Kidney epithelial cell (primary cell): ENCODE measurements around the gene TBC1D4. TPM values are rescaled to one million over a fixed set of nuclear protein-coding genes. Genes with fewer than 3 reads are reported as not detected.

Experiments used
- DNase-seq: peaks from one replicate; pipeline ENCODE4 v3.0.0-alpha.2; 2010; ENCODE audit warnings: low read depth
- H3K27me3 ChIP-seq: 2 replicates; pipeline ENCODE4 v1.6.0; 2011; ENCODE audit warnings: low read length; ENCODE audit not compliant: control insufficient read depth, insufficient read depth
- H3K36me3 ChIP-seq: 2 replicates; pipeline ENCODE4 v1.5.1; 2011; ENCODE audit warnings: low read length; ENCODE audit not compliant: control insufficient read depth, insufficient read depth
- H3K4me3 ChIP-seq: 2 replicates; pipeline ENCODE4 v1.5.1; 2011; ENCODE audit warnings: low read depth, mild to moderate bottlenecking, control low read depth, low read length
- total RNA-seq: library from RNA; depleted of rRNA; stranded (reverse); fragments of >200 nt; gene quantifications from 2 replicates; pipeline ENCODE4 v1.2.3, GENCODE V29; 2015
- TF ChIP-seq, protein P1 (sequence below): IDR thresholded peaks from 2 replicates; pipeline ENCODE4 v1.5.1; 2011; ENCODE audit warnings: mild to moderate bottlenecking, moderate library complexity, low read length, control low read depth, inconsistent platforms; ENCODE audit not compliant: insufficient read depth, poor library complexity, severe bottlenecking

TBC1D4 gene
- total RNA-seq, 1 donor from 2014 or later: 8.6 TPM

DNA sequence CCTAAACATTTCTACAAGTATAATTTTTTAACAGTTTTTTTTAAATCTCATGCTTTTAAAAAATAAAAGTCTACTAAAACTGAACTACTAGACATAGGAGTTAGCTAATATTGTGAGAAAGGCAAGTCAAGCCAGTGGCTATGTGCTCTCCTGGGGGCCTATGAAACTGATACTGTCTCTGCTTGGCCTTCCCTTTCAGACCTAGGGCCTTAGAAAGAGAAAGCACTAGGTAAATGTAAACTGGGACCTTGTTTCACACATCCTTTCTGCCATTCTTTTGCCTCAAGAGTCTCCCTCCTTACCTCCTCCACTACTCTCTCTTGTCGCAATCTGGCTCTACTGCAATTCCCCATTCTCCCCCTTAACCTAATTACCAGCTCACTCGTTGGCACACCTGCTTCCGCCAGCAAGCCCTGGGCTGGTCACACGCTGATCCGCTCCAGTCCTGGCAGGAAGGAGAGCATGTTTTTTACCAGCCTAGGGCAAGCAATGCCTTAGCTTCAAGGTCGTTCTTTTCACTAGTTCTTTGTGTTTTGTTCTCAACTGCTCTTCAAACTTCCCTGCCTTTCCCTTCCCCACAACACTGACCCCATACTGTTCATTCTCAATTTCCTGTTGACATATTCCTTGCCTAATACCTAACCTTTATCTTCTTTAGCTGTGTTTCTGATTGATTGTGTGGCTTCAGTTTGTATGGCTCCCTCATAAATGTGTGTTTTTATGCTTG is 23.1 kb downstream of the TBC1D4 start:
- no peaks in the 10 kb centered on the region for H3K27me3 ChIP-seq
- no peak for DNase-seq
- TF ChIP-seq, protein P1, sequence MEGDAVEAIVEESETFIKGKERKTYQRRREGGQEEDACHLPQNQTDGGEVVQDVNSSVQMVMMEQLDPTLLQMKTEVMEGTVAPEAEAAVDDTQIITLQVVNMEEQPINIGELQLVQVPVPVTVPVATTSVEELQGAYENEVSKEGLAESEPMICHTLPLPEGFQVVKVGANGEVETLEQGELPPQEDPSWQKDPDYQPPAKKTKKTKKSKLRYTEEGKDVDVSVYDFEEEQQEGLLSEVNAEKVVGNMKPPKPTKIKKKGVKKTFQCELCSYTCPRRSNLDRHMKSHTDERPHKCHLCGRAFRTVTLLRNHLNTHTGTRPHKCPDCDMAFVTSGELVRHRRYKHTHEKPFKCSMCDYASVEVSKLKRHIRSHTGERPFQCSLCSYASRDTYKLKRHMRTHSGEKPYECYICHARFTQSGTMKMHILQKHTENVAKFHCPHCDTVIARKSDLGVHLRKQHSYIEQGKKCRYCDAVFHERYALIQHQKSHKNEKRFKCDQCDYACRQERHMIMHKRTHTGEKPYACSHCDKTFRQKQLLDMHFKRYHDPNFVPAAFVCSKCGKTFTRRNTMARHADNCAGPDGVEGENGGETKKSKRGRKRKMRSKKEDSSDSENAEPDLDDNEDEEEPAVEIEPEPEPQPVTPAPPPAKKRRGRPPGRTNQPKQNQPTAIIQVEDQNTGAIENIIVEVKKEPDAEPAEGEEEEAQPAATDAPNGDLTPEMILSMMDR: no peak
- no peaks in the 10 kb centered on the region for H3K36me3 ChIP-seq
- no peak overlapping the region for H3K4me3 ChIP-seq

DNA sequence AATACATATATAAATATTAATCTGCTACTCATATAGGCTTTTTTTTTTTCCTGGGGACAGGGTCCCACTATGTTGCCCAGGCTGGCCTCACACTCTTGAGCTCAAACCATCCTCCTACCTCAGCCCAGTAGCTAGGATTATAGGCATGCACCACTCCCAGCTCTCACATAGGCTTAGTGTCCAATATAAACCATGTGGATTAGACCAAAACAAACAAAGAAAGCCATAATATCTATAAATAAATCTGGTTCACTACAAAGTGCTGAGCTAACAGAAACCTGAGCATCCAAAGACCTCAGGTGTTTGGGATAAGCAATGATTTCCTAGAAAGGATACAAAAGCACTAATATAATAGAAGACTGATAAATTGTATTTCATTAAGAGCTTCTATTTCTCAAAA is 26.0 kb downstream of the TBC1D4 start:
- no peak for DNase-seq
- TF ChIP-seq, protein P1: no peak
- no peak overlapping the region for H3K4me3 ChIP-seq
- H3K27me3 ChIP-seq: no peaks in the 10 kb centered on the region
- H3K36me3 ChIP-seq: no peaks in the 10 kb centered on the region

DNA sequence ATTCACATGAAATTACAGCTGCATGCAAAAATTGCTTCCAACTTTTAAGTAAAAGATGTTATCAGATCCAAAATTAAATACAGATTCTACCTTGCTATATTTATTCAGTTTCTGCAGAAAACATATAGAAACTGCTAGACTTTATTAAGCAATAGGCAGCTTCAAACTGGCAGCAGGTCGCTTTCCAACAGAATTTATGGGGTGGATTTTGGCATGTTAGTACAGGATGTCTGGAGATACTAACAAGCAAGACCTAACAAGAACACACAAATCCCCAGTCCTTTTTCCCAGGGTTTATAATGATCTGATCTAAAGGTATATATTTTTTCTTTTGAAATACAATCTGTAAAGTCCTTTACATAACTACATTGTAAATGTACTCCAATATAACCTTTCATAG is 27.5 kb downstream of the TBC1D4 start:
- no peak for DNase-seq
- no peak overlapping the region for H3K4me3 ChIP-seq
- H3K36me3 ChIP-seq: no peaks in the 10 kb centered on the region
- TF ChIP-seq, protein P1: no peak
- no peaks in the 10 kb centered on the region for H3K27me3 ChIP-seq

DNA sequence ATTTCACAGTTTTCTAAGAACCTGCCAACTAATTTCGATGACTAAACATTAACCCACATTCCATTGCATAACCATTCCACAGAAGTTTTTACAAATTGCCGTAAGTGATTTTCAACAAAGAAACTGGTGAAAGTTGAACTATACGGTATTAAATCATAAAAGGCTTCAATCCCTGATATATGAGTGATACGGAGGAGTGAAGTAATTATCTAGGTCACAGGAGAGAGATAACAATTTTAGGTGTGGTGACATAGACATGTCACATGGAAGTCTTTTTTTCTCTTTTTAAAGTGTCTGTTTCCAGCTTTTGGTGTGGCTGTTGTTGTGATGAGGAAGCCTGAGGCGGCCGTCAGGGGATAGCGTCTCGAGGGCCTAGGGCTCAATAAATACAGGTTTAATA is 29.4 kb downstream of the TBC1D4 start:
- TF ChIP-seq, protein P1: no peak
- Histone ChIP-seq H3K4me3 (peak overlapping the region; percentile 12), H3K36me3 (no peaks in the 10 kb centered on the region), H3K27me3 (no peaks in the 10 kb centered on the region)
- no peak for DNase-seq

DNA sequence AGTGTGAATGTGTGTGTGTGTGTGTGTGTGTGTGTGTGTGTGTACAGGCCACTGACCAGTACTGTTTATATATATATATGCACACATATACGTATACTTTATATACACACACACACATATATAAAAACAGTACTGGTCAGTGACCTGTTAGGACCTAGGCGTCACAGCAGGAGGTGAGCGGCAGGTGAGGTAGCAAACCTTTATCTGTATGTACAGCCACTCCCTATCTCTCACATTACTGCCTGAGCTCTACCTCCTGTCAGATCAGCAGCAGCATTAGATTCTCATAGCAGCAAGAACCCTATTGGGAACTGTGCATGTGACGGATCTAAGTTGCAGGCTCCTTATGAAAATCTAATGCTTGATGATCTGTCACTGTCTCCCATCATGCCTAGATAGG is 34.5 kb downstream of the TBC1D4 start:
- Histone ChIP-seq H3K4me3 (no peak overlapping the region), H3K27me3 (no peaks in the 10 kb centered on the region), H3K36me3 (no peaks in the 10 kb centered on the region)
- TF ChIP-seq, protein P1: no peak
- DNase-seq: no peak

DNA sequence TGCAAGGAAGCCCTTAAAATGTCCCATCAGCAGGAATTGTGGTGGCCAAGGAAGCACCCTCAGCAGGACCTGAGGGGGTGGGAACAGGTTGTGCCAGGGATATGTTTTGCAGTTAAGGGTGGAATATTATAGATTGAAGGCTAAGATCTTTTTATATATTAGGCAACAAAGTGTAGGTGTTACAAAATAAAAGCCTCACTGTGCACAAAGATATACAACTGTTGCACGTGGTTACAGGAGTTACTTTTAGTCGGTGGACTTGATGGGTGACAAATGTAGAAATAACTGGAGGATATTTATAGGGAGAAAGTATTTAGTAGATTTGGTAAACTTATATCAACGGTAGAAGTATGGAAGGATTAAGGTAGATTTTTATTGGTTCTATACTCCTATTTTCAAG is 35.1 kb downstream of the TBC1D4 start:
- H3K36me3 ChIP-seq: no peaks in the 10 kb centered on the region
- no peak for DNase-seq
- no peaks in the 10 kb centered on the region for H3K27me3 ChIP-seq
- H3K4me3 ChIP-seq: no peak overlapping the region
- TF ChIP-seq, protein P1: no peak
